Choroid plexus epithelial cell (primary cell): ENCODE measurements around the gene OCA2.
A peak's percentile ranks its signal among the peaks of the same experiment; 100 is the strongest.

Source experiments
- DNase-seq: peaks from one replicate; pipeline ENCODE4 v3.0.0-alpha.2; 2010; ENCODE audit warnings: low read depth
- H3K4me3 ChIP-seq: 2 replicates; pipeline ENCODE4 v1.5.1; 2011; ENCODE audit warnings: low read depth, mild to moderate bottlenecking, control low read depth, low read length, moderate library complexity
- TF ChIP-seq, protein P1 (sequence below): conservative IDR thresholded peaks from 2 replicates; pipeline ENCODE4 v1.5.1; 2011; ENCODE audit warnings: low read depth, mild to moderate bottlenecking, control low read depth, inconsistent platforms, low read length, moderate library complexity

The OCA2 gene

DNA sequence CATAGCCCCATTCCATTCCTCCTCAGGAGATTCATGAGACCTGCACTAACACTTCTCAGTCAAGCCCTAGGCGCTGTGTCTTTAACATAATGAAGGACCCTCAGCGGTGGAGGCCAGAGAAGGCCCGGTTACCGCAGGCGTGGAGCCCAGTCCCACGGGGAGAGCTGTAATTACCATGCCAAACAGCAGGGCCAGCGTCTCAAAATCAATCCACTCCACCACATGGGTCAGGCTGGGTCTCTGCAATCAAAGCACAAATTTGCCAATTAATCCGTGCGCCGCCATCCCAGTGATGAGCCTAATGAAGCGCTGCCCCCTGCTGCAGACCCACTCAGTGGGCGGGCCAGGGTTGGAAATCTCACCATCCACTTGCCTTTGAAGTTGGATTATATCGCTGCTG is 109.7 kb downstream of the OCA2 start:
- TF ChIP-seq, protein P1, sequence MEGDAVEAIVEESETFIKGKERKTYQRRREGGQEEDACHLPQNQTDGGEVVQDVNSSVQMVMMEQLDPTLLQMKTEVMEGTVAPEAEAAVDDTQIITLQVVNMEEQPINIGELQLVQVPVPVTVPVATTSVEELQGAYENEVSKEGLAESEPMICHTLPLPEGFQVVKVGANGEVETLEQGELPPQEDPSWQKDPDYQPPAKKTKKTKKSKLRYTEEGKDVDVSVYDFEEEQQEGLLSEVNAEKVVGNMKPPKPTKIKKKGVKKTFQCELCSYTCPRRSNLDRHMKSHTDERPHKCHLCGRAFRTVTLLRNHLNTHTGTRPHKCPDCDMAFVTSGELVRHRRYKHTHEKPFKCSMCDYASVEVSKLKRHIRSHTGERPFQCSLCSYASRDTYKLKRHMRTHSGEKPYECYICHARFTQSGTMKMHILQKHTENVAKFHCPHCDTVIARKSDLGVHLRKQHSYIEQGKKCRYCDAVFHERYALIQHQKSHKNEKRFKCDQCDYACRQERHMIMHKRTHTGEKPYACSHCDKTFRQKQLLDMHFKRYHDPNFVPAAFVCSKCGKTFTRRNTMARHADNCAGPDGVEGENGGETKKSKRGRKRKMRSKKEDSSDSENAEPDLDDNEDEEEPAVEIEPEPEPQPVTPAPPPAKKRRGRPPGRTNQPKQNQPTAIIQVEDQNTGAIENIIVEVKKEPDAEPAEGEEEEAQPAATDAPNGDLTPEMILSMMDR: no peak
- no peak overlapping the region for H3K4me3 ChIP-seq
- no peak for DNase-seq

DNA sequence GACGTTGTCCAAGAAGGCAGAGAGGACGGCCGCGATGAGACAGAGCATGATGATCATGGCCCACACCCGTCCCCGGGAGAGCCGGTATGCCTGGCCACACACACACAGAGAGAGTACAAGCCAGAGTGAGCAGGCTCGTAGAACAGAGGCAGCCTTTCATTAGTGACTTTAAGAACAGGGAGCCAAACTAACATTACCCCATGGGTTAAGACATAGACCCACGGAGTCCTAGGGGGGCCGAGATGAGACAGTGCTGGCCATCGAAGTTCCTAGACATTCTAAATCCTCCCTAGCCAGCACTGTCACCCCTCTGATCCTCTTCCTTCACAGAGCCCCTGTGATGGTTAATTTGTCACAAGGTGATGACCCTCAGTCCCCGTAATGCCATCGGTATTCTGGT is 114.0 kb downstream of the OCA2 start:
- no peak for DNase-seq
- no peak overlapping the region for H3K4me3 ChIP-seq
- TF ChIP-seq, protein P1: no peak

DNA sequence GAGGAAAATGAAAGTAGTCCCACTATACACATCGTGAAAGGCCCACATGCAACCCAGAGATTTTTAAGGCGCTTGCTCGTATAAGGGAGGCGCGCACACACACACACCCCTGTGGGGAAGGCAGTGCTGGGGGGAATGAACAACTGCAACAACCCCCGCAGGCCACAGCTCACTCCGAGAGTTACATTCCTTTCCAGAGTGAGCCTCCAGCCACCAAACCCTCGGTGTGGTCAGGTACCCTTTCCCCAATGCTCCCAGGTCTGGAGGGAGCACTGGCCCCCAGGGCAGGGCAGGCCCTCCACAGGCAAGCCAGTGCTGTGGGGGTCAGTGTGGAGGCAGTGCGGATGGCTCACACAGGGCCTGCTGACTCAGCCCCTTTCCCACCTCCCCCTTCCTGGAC is 115.6 kb downstream of the OCA2 start:
- no peak for DNase-seq
- no peak overlapping the region for H3K4me3 ChIP-seq
- TF ChIP-seq, protein P1: no peak

DNA sequence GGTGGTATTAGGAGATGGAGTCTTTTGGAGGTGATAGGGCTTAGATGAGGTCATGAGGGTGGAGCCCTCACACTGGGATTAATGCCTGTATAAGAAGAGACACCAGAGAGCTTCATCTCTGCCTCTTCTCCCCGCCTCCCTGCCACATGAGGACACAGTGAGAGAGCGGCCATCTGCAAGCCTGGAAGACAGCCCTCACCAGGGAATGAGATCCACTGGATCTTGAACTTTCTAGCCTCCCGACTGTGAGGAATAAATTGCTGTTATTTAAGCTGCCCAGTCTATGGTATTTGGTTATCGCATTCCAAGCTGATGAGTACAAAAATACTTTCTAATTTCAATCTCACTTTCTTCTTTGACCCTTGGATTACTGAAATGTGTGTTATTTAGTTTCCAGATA is 121.4 kb downstream of the OCA2 start:
- TF ChIP-seq, protein P1: no peak
- peak; percentile 39 for DNase-seq
- H3K4me3 ChIP-seq: no peak overlapping the region

DNA sequence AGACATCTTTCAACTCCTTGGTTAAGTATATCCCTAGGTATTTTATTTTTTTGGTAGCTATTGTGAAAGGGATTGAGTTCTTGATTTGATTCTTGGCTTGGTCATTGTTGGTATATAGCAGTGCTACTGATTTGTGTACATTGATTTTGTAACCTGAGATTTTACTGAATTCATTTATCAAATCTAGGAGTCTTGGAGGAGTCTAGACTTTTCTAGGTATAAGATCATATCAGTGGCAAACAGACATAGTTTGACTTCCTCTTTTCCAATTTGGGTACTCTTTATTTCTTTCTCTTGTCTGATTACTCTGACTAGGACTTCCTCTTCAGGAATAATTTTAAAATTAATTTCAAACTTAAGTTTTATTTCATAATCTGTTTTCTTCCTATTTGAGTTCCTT is 125.2 kb downstream of the OCA2 start:
- DNase-seq: no peak
- TF ChIP-seq, protein P1: no peak
- H3K4me3 ChIP-seq: no peak overlapping the region

DNA sequence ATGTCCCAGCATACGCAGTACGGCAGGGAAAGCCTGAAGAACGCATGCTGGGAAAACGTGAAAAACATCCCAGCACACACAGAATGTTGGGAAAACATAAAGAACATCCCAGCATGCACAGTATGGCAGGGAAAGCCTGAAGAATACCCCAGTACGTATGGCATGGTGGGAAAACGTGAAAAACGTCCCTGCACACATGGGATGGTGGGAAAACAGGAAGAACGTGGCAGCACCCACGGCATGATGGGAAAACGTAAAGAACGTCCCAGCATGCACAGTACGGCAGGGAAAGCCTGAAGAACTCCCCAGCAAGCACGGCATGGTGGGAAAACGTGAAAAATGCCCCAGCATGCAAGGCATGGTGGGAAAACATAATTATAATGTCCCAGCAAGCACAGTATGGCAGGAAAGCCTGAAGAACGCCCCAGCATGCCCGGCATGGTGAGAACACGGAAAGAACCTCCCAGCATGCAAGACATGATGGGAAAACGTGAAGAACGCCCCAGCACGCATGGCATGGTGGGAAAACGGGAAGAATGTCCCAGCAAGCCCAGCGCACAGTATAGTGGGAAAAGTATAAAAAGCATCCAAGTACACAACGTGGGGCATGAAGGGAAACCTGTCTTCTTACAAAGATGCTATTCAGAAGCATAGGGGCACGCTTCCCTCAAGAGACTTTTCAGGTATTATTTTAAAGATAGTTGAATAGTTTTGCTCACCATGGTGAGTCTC is 128.3 kb downstream of the OCA2 start:
- no peak overlapping the region for H3K4me3 ChIP-seq
- no peak for DNase-seq
- TF ChIP-seq, protein P1: no peak

DNA sequence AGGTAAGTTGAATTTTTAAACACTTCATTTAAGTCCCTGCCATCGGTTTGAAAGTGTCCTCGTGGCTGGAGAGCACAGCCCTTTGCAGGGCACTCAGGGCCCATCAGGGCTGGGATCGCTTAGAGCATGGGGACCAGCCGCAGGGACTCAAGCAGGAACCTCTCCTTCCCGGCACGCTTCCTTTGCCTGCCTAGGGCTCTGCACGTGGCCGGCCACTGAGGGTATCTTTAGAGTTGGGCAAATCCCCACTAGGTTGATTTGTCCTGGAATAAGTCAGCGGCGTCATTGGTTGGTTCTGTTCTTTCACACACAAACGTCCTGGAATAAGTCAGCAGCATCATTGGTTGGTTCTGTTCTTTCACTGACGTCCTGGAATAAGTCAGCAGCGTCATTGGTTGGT is 131.6 kb downstream of the OCA2 start:
- DNase-seq: no peak
- no peak overlapping the region for H3K4me3 ChIP-seq
- TF ChIP-seq, protein P1: no peak
